Activated CD4-positive, alpha-beta T cell treated with anti-CD3 and anti-CD28 coated beads, Interleukin-10, Interleukin-2, amounts not matched to agents 100 ng/mL and 50 ng/mL, durations not matched to agents 16 hours and 8 hours (primary cell): ENCODE data around the gene ARHGAP36.

ENCODE experiments used
- DNase-seq: peaks from one replicate; pipeline ENCODE4 v3.0.0-alpha.2; 2020

ARHGAP36 gene

GRCh38 chrX:131072871-131073571 lies 14.9 kb downstream of the ARHGAP36 start:
- no peak for DNase-seq

- no peak for DNase-seq
These were observed 15.5 kb downstream of the ARHGAP36 start for GRCh38 chrX:131073607-131074006.

GRCh38 chrX:131081772-131082740 lies 23.9 kb downstream of the ARHGAP36 start:
- DNase-seq: no peak

- DNase-seq: no peak
These were observed 25.5 kb downstream of the ARHGAP36 start for GRCh38 chrX:131083510-131084142.

GRCh38 chrX:131084145-131084544 lies 26.0 kb downstream of the ARHGAP36 start:
- no peak for DNase-seq

GRCh38 chrX:131136776-131137175 lies 78.6 kb downstream of the ARHGAP36 start:
- DNase-seq: no peak

- no peak for DNase-seq
These were observed 80.9 kb downstream of the ARHGAP36 start for GRCh38 chrX:131139072-131139471.
